Loucy (cell line): Measurements from ENCODE around the gene PEAK1.

Source experiments
- H2AFZ ChIP-seq: fragments of 200-600 bp; sonication (generic); 2 replicates; pipeline ENCODE4 v1.6.0; 2016; ENCODE audit warnings: antibody characterized with exemption, mild to moderate bottlenecking, low read length, moderate library complexity
- H3F3A ChIP-seq: fragments of 200-600 bp; 2 replicates; pipeline ENCODE4 v1.6.0; 2016; ENCODE audit warnings: antibody characterized with exemption, low read depth, mild to moderate bottlenecking
- H3K27me3 ChIP-seq: fragments of 200-600 bp; sonication (generic); 2 replicates; pipeline ENCODE4 v1.6.1; 2014; ENCODE audit warnings: low read length, mild to moderate bottlenecking; ENCODE audit not compliant: insufficient read depth, poor library complexity, severe bottlenecking
- H3K36me3 ChIP-seq: fragments of 200-600 bp; sonication (generic); 2 replicates; pipeline ENCODE4 v1.6.1; 2016; ENCODE audit warnings: low read length; ENCODE audit not compliant: insufficient read depth
- H3K4me1 ChIP-seq: fragments of 200-600 bp; sonication (generic); 2 replicates; pipeline ENCODE4 v1.5.1; 2014; ENCODE audit warnings: low read length, mild to moderate bottlenecking; ENCODE audit not compliant: insufficient read depth, poor library complexity, severe bottlenecking
- H3K4me2 ChIP-seq: fragments of 200-600 bp; sonication (generic); 2 replicates; pipeline ENCODE4 v1.6.0; 2014; ENCODE audit warnings: antibody characterized with exemption, low read length, low read depth, mild to moderate bottlenecking; ENCODE audit not compliant: poor library complexity, severe bottlenecking
- H3K4me3 ChIP-seq: fragments of 200-600 bp; sonication (generic); 2 replicates; pipeline ENCODE4 v1.5.1; 2014; ENCODE audit warnings: low read length, mild to moderate bottlenecking, mixed read lengths; ENCODE audit not compliant: poor library complexity, severe bottlenecking
- H3K79me2 ChIP-seq: fragments of 200-600 bp; sonication (generic); 2 replicates; pipeline ENCODE4 v1.6.1; 2014; ENCODE audit warnings: low read length; ENCODE audit not compliant: insufficient read depth
- H3K9ac ChIP-seq: fragments of 200-600 bp; sonication (generic); 2 replicates; pipeline ENCODE4 v1.6.0; 2014; ENCODE audit warnings: mild to moderate bottlenecking, low read depth, low read length, moderate library complexity; ENCODE audit not compliant: poor library complexity, severe bottlenecking
- H3K9me2 ChIP-seq: fragments of 200-600 bp; sonication (generic); replicated peaks from 2 replicates; pipeline ENCODE4 v1.6.1; 2016; ENCODE audit warnings: low read depth, low read length, mixed read lengths
- H3K9me3 ChIP-seq: fragments of 200-600 bp; sonication (generic); 2 replicates; pipeline ENCODE4 v1.6.1; 2014; ENCODE audit warnings: mild to moderate bottlenecking, antibody characterized with exemption, low read length, low read depth; ENCODE audit not compliant: insufficient read depth
- H4K20me1 ChIP-seq: fragments of 200-600 bp; sonication (generic); 2 replicates; pipeline ENCODE4 v1.6.0; 2014; ENCODE audit warnings: antibody characterized with exemption, low read length, mild to moderate bottlenecking; ENCODE audit not compliant: insufficient read depth, poor library complexity, severe bottlenecking
- CTCF ChIP-seq: fragments of 200-600 bp; sonication (generic); conservative IDR thresholded peaks from 2 replicates; pipeline ENCODE4 v1.5.1; 2014; ENCODE audit warnings: mild to moderate bottlenecking, antibody characterized with exemption, low read length
- EZH2phosphoT487 ChIP-seq: fragments of 200-600 bp; IDR thresholded peaks from 2 replicates; pipeline ENCODE4 v1.6.1; 2018; ENCODE audit warnings: antibody characterized with exemption, mild to moderate bottlenecking, moderate library complexity, borderline replicate concordance

Gene PEAK1

DNA sequence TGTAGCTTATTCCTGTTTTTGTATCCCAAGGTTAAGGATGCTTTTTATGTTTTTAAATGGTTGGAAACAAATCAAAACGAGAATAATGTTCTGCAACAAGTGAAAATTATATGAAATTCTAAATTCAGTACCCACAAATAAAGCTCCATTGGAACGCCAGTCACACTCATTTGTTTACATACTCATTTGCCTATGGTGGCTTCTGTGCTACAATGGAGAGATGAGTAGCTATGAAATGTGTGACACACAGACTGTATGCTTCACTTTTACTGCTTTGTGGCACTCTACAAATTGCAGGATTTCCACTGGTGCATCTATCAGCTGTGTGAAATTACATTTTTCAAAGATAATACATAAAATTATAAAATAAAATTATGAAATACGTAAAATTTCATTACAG, 236.8 kb downstream of the PEAK1 start:
- no peaks in the 10 kb centered on the region for H4K20me1 ChIP-seq
- H3K9me2 ChIP-seq = no peaks in the 10 kb centered on the region
- no peaks in the 10 kb centered on the region for H3K9me3 ChIP-seq
- H3K79me2 ChIP-seq = no peaks in the 10 kb centered on the region
- no peak overlapping the region for H3K4me2 ChIP-seq
- TF ChIP-seq EZH2phosphoT487 (no peak), CTCF (no peak)
- H3K27me3 ChIP-seq = no peaks in the 10 kb centered on the region
- H3K4me3 ChIP-seq = no peak overlapping the region
- H3K4me1 ChIP-seq = peaks cover 43% of the 10 kb centered on the region
- H3F3A ChIP-seq = peaks cover 8% of the 10 kb centered on the region; the same call in 1 of the 2 replicates
- no peak overlapping the region for H3K9ac ChIP-seq
- no peak overlapping the region for H2AFZ ChIP-seq
- no peaks in the 10 kb centered on the region for H3K36me3 ChIP-seq

DNA sequence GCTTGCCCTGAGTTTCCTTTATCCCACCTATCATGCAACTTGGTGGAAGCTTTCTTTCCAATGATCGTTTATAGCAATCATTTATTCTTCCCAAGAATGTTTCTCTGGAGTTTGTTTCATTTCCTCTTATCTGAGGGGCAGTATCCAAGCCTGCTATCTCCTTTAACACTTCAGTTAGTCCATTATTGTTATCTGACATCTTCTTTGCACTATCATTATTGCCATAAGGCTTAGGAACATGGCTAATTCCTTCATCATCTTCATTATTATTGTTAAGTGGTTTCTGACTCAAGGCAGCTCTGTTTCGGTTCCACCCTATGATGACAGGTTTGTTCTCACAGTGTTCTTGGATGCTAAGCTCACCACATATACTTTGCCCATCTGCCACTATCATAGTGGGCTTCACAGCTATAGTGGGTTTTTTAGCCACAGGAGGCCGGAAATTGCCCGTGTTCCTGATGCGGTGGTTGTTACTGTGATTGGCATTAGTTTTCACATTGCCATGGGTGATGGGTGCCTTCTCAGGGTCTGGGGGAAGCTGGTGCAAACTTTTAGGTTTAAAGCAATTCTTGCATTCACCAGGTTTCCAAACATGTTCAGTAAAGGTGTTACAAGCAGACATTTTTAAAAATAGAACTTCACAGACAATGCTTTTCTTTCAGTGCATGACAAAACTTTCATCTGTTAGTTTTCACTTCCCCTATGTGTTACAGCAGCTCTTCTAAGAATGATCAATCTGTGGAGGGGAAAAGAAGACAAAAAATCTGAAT, 238.4 kb downstream of the PEAK1 start:
- no peaks in the 10 kb centered on the region for H3K36me3 ChIP-seq
- peaks cover 28% of the 10 kb centered on the region for H3K4me1 ChIP-seq
- TF ChIP-seq EZH2phosphoT487 (no peak), CTCF (no peak)
- no peaks in the 10 kb centered on the region for H4K20me1 ChIP-seq
- no peaks in the 10 kb centered on the region for H3F3A ChIP-seq
- H3K9me2 ChIP-seq = no peaks in the 10 kb centered on the region
- no peak overlapping the region for H3K4me3 ChIP-seq
- H3K9me3 ChIP-seq = no peaks in the 10 kb centered on the region
- no peaks in the 10 kb centered on the region for H3K79me2 ChIP-seq
- no peak overlapping the region for H3K9ac ChIP-seq
- no peak overlapping the region for H2AFZ ChIP-seq
- no peak overlapping the region for H3K4me2 ChIP-seq
- no peaks in the 10 kb centered on the region for H3K27me3 ChIP-seq

DNA sequence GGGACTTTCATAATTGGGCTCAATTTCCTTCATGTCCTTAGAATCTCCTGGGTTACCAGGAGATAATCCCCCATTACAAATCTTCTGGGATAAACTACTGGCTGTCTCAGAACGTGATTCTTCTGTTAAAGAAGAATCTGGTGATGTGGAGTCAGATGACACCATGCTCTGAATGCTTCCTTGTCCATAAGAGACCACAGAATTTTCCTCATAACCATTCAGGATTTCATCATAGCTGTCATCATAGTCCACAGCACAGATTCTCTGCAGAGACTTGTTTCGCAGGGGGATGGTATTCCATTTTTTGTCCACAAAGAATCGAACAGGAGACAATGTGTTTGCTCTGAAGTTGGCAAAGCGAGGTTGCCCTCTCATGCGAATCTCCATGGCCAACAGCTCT, 239.1 kb downstream of the PEAK1 start:
- no peaks in the 10 kb centered on the region for H3F3A ChIP-seq
- H2AFZ ChIP-seq = no peak overlapping the region
- no peaks in the 10 kb centered on the region for H3K9me3 ChIP-seq
- H3K27me3 ChIP-seq = no peaks in the 10 kb centered on the region
- H3K79me2 ChIP-seq = no peaks in the 10 kb centered on the region
- H3K9me2 ChIP-seq = no peaks in the 10 kb centered on the region
- no peaks in the 10 kb centered on the region for H4K20me1 ChIP-seq
- no peak overlapping the region for H3K4me2 ChIP-seq
- H3K4me3 ChIP-seq = no peak overlapping the region
- H3K9ac ChIP-seq = no peak overlapping the region
- H3K36me3 ChIP-seq = no peaks in the 10 kb centered on the region
- no peak for TF ChIP-seq CTCF
- no peak for TF ChIP-seq EZH2phosphoT487
- H3K4me1 ChIP-seq = peaks cover 20% of the 10 kb centered on the region
